ENCODE results near the gene VDAC2.
A peak's percentile ranks its signal among the peaks of the same experiment; 100 is the strongest.
"Not testable (repeated sequence)": the region's sequence is repeated elsewhere in the genome, so short reads cannot be mapped to it uniquely, and the experiment has no call there.

VDAC2 gene

DNA sequence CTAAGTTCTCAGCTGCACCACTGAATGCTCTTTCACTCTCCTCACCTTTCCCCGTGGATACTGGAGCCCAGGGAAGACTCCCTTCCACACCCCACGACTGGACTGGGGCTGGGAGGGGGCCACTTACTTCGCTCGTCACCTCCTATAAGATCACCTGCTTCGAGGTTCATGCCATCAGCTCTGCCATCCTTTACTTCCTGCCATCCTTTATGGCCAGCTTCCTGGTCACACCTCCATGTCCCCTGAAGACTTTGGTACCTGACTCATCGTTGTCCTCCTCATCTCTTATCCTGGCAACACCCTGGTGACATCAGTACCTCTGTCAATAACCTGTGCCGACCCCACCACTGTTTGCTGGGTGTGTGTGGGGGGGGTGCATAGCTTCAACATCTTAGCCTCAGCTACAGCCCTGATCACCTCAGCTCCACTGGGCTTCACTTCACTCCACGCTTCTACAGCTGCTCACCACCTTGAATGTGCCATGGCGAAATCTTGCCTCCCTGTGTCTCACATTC lies 8.7 kb upstream of the VDAC2 start:
- DNase-seq = no peak

DNA sequence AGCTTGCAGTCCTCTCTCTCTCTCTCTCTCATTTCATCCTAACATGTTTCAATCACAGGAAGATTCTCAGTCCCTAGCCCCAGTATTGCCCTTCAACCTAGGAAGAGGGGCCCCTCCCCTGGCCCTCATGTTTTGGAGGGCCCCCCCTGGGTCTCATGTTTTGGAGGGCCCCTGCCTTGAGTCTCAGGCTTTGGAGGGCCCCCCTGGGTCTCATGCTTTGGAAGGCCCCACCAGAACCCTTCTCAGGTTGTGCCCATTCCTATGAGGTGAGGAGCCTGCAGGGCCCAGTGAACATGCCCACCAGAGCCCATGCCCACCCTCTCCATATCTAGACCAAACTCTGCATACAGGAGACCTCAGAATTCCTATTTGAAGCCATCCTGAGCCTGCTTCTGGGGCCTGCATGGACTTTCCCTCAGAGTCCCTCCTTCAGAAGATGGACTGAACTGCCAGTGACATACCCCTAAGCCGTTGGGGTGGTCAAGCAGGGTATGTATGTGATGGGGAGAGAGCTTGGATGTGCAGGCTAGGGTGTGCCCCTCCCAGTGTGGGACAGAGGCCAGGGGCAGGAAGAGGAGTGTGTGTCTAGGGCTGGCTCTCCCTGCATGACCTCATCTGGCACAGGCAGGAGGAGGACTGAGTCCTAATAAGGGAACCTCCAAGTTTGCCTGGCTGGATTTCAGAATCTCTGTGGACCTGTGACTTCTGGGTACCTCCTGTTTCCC lies 8.1 kb upstream of the VDAC2 start:
- DNase-seq = no peak

DNA sequence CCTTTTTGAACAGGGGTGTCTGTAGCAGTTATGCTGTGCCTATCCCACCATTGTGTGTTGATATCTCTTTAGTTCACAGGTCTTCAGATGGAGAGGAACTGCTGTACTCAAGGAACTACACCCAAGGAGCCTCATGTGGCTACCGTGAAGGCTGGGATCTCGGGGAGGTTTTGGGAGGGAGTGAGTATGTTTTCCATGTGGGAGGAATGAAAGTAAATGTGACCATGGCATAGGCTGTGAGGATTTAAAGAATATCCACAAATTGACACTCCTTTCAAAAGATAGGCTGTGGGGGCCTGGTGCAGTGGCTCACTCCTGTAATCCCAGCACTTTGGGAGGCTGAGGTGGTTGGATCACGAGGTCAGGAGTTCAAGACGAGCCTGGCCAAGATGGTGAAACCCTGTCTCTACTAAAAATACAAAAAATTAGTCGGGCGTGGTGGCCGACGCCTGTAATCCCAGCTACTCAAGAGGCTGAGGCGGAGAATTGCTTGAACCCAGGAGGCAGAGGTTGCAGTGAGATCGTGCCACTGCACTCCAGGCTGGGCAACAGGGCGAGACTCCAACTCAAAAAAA lies 7.5 kb upstream of the VDAC2 start:
- not testable (repeated sequence) for DNase-seq

DNA sequence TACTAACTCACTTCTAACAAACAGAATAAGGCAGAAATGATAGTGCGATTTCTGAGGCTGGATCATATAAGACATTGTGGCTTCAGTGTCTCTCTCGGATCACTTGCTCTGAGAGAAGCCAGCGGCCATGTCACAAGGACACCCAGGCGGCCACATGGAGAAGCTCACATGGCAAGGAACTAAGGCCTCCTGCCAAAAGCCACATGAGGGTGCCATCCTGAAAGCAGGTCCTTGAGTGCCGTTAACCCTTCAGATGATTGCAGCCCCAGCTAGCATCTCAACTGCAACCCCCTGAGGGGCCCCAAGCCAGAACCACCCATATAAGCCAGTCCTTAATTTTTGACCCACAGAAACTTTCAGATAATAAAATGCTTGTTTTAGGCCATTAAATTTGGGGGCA lies 6.9 kb upstream of the VDAC2 start:
- no peak for DNase-seq

GRCh38 chr10:75205908-75206307 lies 4.7 kb upstream of the VDAC2 start:
- no peak for DNase-seq

DNA sequence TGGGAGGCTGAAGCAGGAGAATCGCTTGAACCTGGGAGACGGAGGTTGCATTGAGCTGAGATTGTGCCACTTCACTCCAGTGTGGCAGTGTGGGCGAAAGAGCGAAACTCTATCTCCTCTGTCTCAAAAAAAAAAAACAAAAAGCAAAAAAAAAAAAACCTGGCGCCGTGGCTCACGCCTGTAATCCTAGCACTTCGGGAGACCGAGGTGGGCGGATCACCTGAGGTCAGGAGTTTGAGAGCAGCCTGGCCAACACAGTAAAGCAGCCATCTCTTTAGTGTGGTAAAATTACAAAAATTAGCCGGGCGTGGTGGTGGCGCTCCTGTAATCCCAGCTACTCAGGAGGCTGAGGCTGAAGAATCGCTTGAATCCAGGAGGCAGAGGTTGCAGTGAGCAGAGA lies 4.0 kb upstream of the VDAC2 start:
- DNase-seq = not testable (repeated sequence)

DNA sequence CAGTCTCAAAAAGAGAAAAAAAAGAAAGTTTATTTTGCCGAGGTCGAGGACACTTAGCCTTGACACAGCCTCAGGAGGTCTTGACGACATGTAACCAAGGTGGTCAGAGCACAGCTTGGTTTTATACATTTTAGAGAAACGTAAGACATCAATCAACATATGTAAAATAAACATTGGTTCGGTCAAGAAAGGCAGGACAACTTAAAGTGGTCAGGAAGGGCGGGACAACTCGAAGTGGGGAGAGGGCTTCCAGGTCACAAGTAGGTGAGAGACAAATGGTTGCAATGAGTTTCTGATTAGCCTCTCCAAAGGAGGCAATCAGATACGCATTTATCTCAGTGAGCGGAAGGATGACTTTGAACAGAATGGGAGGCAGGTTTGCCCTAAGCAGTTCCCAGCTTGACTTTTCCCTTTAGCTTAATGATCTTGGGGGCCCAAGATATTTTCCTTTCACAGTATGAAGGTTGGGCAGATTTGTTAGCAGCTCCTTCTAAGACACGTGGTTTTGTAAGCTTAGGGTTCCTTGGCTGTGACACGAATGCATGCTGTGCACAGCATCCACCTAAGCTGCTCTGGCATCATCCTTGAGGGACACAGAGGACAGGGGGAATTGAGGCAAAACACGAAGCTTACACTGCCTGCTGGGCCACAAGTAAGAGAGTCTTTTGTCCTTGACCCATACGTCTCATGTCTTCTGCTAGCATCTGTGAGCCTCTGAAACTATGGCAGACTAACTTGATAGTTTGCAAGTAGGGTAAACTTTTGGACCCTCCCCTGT lies 3.3 kb upstream of the VDAC2 start:
- no peak for DNase-seq

DNA sequence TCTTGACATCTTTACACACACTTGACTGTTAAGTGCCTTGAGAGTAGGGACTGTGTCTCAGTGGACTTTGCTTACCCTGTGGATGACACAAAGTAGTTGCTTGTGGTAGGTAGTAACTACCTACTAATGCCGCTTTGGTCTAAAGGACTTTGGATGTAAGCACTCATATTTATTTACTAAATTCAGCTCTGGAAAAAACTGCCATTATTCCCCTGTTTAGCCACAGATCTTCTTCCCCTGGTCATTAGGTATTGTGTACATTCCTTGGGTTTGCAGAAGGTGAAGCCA lies 2.8 kb upstream of the VDAC2 start:
- no peak for DNase-seq

DNA sequence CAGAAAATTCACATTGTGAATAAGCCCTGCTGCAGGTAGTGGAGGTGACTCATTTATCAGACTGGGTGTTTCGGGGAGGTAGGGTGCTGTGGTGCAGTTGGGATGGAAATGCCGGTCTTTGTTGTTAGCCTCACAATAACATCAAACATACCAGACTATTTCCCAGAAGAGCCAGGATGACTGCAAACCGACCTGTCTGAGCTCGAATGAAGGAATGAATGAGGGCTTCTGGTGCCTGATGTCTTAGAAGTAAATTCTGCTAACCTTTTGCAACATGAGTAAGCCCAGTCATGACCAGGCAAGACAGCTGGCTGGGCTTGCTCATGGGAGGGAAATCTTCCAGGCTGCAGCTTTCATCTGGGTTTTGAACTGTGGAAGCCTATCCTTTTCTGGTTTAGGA lies 2.4 kb upstream of the VDAC2 start:
- no peak for DNase-seq

DNA sequence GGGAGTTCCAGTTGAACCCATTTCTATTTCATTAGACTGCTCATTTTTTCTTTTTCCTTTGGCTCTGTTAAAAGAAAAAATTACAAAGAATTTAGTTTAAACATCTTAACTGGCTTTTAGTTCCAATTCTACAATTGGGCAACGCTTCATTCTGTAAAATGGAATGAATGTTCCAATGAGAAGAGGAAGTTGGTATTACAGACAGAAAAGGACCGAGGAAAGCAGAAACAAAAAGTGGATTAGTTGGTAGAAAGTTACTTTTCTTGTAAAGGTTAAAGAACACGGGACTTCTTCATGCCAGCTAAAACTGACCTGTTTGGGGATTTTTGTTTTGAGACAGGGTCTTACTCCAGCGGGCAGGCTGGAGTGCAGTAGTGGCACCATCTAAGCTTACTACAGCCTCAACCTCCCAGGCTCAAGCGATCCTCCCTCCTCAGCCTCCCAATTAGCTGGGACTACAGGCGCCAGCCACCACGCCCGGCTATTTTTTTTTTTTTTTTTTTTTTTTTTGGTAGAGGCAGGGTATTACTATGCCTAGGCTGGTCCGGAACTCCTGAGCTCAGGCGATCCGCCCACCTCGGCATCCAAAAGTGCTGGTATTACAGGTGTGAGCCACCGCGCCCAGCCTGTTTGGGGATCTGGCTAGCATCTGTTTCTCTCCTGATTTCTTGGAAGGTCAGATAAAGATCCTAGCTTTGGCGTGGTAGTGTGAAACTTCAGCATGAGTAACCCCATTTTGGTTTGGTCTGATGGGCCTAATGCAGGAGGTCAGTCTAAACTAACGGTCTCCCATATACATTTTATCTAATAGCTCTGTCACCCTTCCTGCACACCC lies 1.3 kb upstream of the VDAC2 start:
- DNase-seq = no peak

- DNase-seq = peak; percentile 76 to 78
Measured at GRCh38 chr10:75209921-75210281, 695 bp upstream of the VDAC2 start.

- peak; percentile 25 to 32 for DNase-seq
Measured at GRCh38 chr10:75211007-75211691, 553 bp downstream of the VDAC2 start.

- no peak for DNase-seq
Measured at GRCh38 chr10:75212343-75212742, 1.7 kb downstream of the VDAC2 start.

- no peak for DNase-seq
Measured at GRCh38 chr10:75220274-75220673, 9.7 kb downstream of the VDAC2 start.

- DNase-seq = not testable (repeated sequence)
Measured at GRCh38 chr10:75221492-75221891, 10.9 kb downstream of the VDAC2 start.

DNA sequence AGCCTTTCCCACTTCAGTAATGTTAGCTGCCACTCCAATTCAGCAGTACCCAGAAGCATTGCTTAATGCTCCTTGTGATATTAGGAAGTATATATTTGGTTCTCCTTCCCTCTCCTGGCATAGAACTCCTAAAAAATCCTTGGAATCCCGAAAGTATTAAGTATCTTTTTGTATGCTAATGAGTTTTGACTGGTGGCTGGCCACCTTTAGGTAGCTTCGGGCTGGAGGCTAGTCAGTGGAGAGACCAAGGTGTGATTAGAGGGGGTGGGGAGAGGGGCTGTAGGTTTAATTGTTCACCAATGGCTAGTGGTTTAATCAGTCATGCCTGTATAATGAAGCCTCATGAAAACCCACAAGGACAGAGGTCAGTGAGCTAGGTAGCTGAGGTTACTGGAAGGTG lies 12.9 kb downstream of the VDAC2 start:
- no peak for DNase-seq

- DNase-seq = no peak
Measured at GRCh38 chr10:75226095-75226494, 15.5 kb downstream of the VDAC2 start.

DNA sequence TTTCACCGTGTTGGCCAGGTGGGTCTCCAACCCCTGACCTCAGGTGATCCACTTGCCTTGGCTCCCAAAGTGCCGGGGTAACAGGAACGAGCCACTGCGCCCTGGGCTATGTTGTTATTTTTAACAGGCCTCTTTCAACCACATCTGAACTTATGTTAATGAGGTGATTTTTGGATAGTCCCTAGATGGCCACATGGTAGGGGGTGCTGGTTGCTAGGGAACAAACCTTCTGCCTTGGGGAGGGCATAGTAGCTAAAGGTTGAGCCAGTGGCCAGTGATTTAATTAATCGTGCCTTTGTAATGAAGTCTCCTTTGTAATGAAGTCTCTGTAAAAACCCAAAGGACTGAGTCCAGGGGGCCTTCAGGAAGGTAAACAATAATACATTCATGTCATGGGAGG lies 16.1 kb downstream of the VDAC2 start:
- DNase-seq = no peak

GRCh38 chr10:75228278-75228677 lies 17.7 kb downstream of the VDAC2 start:
- DNase-seq = no peak

DNA sequence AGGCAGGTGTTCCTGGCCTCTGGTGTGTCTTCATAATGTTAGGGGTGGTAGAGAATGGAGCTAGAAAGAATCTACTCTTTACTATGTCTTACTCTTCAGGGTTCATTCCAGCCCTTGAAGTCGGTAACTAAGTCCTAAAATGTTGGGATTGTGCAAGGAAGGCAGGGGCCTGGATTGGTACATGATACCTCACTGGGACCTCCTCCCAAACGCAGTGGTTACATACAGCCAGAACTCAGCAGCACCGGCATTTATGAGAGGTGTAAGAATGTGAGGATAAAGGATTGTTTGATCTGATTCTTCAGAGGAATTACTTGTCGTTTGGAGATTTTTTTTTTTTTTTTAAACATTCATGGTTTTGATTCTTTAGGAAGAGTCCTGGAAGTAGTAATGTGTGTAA lies 18.2 kb downstream of the VDAC2 start:
- no peak for DNase-seq

- no peak for DNase-seq
Measured at GRCh38 chr10:75229971-75230370, 19.4 kb downstream of the VDAC2 start.

DNA sequence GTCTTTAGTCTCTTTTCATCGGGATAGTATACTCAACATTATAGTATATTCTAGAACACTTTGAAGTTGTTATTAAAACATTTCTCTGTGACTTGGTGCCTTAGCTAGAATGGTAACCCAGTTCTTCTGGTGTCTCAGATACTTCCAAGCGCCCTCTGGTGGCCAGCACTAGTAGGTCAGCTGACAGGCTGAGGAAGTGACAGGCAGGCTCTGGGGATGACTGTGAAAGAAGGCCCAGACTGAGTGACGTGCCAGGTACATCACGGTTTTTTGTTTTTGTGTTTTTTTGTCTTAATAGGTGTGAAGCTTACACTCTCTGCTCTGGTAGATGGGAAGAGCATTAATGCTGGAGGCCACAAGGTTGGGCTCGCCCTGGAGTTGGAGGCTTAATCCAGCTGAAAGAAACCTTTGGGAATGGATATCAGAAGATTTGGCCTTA lies 20.0 kb downstream of the VDAC2 start:
- peak; percentile 94 to 96 for DNase-seq
